HG03066 (cell line): Measurements from ENCODE around the gene TCP11X2.
A peak's percentile ranks its signal among the peaks of the same experiment; 100 is the strongest.
"Not testable (repeated sequence)": the region's sequence is repeated elsewhere in the genome, so short reads cannot be mapped to it uniquely, and the experiment has no call there.

Experiments used
- ATAC-seq: cut with Tn5 transposase; IDR thresholded peaks from one replicate; pipeline ENCODE4 v1.9.1; 2021; ENCODE audit warnings: low read depth; ENCODE audit not compliant: unreplicated experiment

TCP11X2 gene

DNA sequence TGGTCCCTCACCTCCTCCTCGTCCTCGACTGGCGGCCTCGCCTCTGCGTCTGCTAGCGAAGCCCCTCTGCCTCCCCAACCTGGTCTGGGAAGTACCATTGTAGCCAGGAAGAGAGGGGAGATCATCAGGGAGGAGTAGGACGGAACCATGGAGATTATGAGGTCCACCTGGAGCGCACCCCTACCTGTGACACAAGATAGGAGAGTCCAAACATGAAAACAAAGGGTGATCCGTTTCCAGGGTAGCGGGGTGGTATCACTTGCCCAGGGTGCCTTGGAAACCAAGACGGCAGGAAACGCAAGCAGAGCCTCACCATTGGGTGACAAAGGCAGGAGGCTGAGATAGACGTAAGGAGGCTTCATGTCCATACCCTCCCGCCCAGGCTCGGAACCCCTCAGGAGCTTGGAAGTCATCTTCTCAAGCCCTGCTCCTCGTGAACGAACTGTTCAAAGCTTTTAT, at the start of gene TCP11X2:
TSS of gene TCP11X2 (minus strand) at position 51 of the 459 bp plus-strand sequence.
- ATAC-seq: not testable (repeated sequence)

DNA sequence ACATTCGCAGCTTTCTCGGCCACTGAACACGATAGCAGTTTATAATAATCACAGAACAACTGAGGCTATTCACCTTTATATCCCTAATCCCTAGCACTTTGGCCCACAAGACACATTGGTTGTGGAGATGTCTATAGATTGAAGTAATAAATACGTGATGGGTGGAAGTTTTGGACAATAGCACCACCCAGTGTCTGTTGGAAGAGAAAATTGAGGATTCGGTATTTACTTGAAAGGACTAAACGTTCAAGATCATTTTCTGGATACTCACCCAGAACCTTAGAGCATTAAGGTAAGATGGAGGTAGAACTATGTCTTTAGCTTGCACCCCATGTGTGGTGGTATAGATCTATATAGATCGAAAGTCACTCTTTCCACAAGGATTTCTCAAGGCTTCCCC, 45.7 kb upstream of the TCP11X2 start:
- ATAC-seq: no peak

DNA sequence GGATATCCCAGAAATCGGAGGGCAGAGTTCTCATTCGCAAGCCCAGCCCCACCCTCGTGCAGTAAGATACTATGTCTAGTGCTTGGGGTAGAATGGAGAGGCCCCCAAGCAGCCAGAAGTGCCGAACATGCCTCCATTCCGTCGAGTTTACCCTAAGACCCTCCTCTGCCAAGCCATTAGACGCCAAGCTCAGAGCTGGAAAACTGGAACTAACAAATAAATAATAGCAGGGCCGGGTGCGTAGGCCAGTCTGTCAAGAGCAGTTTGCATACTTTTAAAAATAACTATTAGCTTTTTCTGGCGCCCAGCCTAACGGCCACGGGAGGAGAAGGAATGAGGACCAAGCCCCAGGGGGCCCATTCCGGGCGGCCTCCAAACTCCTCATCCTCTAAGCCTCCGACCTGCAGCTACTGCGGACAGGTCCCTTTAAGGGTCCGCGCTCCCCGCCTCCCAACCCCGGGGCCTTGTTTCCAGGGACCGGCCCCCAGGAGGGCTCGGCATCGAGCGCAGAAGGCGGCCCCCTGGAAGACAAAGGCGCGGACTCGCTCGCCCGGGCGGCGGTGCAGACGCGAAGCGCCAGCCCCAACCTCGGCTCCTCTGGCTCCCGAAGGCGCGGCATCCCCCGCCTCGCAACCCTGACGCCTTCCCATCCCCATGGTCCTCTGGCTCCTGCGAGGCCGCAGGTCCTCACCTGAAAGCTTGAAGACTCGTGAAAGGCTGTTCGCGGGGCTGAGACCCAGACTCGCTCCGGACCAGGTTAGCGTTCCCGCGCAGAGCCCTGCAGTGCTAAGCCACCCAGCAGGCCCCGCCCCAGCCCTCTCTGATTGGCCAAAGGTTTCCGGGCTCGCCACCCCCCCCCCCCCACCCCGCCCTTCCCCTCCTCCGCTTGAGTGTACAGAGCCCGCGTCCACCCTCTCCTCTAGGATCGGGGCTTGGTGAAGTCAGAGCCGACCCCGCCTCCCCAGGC, 44.6 kb upstream of the TCP11X2 start, which contains the start of gene TMSB15A:
TSS of gene TMSB15A (minus strand) at position 765 of the 967 bp plus-strand sequence.
- peak; percentile 88 for ATAC-seq

DNA sequence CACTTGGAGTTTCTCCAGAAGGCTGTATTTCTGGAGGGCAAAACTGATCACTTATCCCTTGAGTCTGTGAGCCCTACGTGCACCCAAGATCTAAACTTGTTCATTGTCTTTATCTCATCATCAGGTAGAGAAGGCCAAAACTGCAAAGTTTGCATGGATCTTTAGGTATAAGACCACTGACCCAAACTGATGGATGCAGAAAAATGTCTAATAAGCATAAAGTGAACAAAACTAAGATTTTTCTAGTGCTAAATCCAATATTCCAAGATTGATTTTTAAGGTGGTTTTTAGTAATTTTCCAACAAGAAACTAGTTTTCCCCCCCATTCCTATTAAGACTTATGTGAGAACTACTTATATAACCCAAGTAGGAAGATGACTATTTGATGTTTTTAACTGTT, 42.9 kb upstream of the TCP11X2 start:
- no peak for ATAC-seq

DNA sequence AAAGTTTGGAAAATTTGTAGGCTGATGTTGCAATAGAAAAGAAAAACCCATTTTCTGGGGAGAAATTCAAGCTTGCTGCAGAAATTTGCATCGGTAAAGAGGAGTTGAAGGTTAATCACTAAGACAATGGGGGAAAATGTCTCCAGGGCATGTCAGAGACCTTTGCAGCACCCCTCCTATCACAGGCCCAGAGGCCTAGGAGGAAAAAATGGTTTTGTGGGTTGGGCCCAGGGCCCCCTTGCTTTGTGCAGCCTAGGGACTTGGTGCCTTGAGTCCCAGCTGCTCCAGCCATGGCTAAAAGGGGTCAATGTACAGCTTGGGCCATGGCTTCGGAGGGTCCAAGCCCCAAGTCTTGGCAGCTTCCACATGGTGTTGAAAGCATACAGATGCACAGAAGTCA, 27.1 kb upstream of the TCP11X2 start:
- ATAC-seq: no peak

DNA sequence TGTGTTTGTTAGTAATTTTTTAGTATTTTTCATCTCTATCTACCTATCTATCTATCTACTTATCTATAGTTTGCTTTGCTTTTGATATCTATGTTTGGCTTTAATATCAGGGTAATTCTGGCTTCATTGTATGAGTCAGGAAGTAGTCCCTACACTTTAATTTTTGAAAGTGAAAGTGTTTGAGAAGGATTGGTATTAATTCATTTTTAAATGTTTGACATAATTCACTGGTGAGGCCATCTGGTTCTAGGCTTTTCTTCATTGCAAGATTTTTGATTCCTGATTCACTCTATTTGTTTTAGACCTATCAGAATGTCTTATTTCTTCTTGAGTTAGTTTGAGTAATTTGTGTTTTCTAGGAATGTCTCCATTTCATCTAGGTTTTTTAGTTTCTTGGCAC, 20.2 kb upstream of the TCP11X2 start:
- ATAC-seq: no peak

DNA sequence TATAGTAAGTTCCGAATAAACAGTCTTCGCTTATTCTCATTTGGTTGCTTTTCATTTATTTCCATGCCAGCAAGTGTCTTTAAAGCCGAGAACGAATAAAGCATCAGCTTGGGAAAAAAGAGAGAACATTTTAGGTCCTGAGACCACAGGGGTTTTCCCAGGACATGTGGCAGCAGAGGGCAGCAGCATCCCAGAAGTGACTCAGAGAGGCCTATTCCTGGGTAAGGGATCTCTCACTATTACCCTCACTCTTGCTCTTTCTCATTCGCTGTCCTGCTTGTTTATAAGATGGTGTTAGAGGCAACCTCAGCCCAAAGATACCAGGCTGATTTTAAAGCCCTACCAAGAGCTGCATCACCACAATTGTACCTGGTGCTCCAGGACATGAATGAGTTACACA, 7.2 kb upstream of the TCP11X2 start:
- not testable (repeated sequence) for ATAC-seq

DNA sequence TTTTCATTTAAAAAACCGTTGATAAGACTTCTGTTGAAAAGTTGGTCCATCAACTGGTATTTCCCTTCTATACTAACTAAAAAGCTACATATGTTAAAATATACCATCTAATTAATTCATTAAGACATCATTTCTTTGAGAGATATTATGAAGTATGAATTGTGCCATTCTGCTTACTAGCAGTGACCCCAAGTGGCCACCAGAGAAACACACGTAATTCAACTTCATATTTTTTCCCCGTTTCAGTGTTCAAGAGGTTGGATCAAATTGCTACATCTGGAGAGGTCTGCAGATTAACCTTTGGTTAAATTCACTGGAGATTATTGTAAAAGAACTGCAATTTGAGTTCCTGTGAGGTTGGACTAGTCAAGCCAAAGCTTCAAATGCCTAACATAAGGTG, 1.4 kb downstream of the TCP11X2 start:
- not testable (repeated sequence) for ATAC-seq

DNA sequence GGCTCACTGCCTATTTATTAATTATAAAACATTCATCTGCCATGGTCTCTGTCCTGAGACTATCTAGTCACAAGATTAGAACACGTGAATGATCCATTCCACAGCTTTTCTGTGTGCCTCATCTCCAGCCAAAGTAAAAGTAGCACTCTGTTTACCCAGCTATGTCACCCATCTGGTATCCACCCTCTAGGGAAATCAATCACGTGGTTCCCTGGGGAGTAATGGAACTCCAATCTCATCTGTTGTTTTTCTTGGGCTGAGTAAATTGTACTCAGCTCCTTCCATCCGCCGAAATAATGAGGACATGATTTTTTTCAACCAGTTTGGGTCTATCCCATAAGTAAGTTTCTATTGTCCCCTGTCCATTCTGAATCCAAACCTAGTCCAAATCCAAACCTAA, 13.0 kb downstream of the TCP11X2 start:
- not testable (repeated sequence) for ATAC-seq

DNA sequence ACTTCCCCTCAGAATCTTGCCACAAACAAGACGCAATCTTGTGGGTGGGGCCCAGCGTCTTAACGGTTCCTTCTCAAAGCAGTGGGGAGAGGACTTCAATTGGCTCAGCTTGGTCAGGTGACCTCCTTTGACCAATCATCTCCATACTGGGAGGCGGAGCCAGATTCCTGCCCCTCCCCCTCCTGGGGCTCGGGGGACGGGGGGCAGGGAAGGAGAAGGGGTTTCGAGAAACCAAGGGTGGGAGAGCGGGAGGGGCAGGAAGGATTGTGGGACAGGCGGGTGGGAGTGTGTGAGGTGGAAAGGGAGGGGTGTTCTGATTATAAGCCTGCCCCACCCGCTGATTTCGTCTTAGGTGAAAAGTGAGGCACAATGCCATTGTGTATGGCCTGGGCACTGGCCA, 31.7 kb downstream of the TCP11X2 start, which contains the start of gene NXF2B:
TSS of gene NXF2B (minus strand) at position 101 of the 400 bp plus-strand sequence. CDS start 59,972 bp downstream, outside the sequence.
- not testable (repeated sequence) for ATAC-seq

DNA sequence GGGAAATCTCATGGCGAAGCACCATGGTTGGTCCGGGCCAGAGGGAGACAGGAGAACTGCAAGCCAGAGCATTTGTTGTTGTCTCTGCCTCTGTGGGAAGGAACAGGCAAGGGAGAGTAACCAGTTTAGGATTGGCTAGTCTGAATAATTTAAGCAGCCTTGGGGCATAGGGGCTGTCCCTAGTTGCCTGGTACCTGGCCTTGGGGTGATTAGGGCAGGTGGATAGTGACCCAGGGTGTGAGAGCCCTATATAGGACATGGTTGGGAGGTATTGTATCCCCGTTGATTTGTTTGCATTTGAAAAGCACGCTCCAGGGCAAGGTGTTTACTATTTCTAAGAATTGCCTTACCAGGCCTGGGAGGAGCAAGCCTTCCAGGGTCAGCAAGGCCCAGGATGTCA, 57.1 kb downstream of the TCP11X2 start:
- not testable (repeated sequence) for ATAC-seq
